Brain microvascular endothelial cell (primary cell): Measurements from ENCODE around the gene PNRC1.
"Not testable (repeated sequence)": the region's sequence is repeated elsewhere in the genome, so short reads cannot be mapped to it uniquely, and the experiment has no call there.

Experiments
- DNase-seq: peaks from one replicate; pipeline ENCODE4 v3.0.0-alpha.2; 2020
- H3K27ac ChIP-seq: fragments of 250-450 bp; sonication (Bioruptor Pico); 2 replicates; pipeline ENCODE4 v1.5.1; 2020; ENCODE audit warnings: mild to moderate bottlenecking, moderate library complexity
- H3K27me3 ChIP-seq: fragments of 250-450 bp; sonication (Bioruptor Pico); replicated peaks from 2 replicates; pipeline ENCODE4 v1.5.1; 2020; ENCODE audit warnings: mild to moderate bottlenecking
- H3K36me3 ChIP-seq: fragments of 250-450 bp; sonication (Bioruptor Pico); replicated peaks from 2 replicates; pipeline ENCODE4 v1.5.1; 2020; ENCODE audit warnings: mild to moderate bottlenecking
- H3K4me3 ChIP-seq: 2 replicates; pipeline ENCODE4 v1.5.1; 2011; ENCODE audit warnings: low read depth, mild to moderate bottlenecking, control low read depth, low read length, moderate library complexity
- in situ Hi-C: cut with HindIII; loops from 2 replicates; pipeline ENCODE4 v1.10.0; 2017; ENCODE audit warnings: low sequenced_read_pairs, low pct_ligation_motif_present
- TF ChIP-seq, protein P1 (sequence below): IDR thresholded peaks from 2 replicates; pipeline ENCODE4 v1.5.1; 2011; ENCODE audit warnings: low read depth, mild to moderate bottlenecking, moderate library complexity, low read length, control low read depth, inconsistent platforms; ENCODE audit errors: missing control alignments

Gene PNRC1

DNA sequence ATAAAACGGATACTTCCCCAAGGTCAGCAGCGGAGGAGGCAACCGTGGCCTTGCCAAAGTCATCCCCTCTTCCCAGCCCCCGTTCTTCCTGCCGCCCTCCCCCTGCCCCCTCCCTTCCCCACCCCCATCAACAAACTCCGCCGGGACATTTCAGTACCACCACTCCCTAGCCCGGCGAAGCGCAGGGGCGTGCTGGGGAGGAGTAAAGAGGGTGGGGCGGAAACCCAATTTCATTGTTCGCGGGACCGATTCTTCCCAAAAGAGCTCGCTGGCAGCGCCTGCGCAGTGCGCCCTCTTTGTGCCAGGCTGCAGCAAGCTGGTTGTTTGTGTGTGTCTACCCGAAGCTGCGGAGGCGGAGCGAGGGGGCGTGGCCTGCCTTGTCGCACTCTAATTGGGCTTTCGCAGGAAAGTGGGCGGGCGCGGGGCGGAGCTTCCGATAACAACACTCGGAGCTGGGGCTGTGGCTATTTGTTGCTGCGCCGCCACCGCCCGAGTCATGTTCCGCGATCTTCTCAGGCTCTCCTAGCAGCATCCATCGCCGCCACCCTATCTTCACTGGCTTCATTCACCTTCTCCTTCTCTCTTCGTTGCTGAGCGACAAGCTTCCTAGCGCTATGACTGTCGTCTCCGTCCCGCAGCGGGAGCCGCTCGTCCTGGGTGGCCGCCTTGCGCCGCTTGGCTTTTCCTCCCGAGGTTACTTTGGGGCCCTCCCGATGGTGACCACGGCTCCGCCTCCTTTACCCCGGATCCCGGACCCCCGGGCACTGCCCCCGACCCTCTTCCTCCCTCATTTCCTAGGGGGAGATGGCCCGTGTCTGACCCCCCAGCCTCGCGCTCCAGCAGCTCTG is at the start of gene PNRC1:
TSS of gene PNRC1 (plus strand) at position 471 of the 848 bp plus-strand sequence. CDS start at position 615, 144 bp downstream.
- H3K4me3 ChIP-seq, result peak within 1 kb of the TSS; percentile 78
- peaks cover 10% of the 10 kb centered on the region for H3K36me3 ChIP-seq
- in situ Hi-C loops, result no loop called here
- no peaks in the 10 kb centered on the region for H3K27me3 ChIP-seq
- DNase-seq, result peak; percentile 100
- TF ChIP-seq, protein P1, sequence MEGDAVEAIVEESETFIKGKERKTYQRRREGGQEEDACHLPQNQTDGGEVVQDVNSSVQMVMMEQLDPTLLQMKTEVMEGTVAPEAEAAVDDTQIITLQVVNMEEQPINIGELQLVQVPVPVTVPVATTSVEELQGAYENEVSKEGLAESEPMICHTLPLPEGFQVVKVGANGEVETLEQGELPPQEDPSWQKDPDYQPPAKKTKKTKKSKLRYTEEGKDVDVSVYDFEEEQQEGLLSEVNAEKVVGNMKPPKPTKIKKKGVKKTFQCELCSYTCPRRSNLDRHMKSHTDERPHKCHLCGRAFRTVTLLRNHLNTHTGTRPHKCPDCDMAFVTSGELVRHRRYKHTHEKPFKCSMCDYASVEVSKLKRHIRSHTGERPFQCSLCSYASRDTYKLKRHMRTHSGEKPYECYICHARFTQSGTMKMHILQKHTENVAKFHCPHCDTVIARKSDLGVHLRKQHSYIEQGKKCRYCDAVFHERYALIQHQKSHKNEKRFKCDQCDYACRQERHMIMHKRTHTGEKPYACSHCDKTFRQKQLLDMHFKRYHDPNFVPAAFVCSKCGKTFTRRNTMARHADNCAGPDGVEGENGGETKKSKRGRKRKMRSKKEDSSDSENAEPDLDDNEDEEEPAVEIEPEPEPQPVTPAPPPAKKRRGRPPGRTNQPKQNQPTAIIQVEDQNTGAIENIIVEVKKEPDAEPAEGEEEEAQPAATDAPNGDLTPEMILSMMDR, result no peak
- H3K27ac ChIP-seq, result peak within 1 kb of the TSS; percentile 95

DNA sequence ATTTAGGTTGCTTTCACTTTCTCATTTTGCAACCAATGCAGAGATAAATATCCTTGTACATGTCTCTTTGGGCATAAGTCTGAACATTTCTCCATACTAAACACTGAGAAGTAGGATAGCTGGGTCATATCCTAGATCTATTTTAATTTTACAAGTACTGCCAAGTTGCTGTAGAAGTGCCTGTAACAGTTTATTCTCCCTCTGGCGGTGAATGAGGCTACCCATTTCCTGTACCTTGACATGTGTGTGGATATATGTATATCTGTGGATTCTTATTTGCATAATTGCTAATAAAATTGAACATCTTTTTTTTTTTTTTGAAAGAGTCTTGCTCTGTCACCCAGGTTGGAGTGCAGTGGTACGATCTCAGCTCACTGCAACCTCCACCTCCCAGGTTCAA is 48.0 kb upstream of the PNRC1 start:
- no peaks in the 10 kb centered on the region for H3K27me3 ChIP-seq
- DNase-seq, result no peak
- no peaks in the 10 kb centered on the region for H3K36me3 ChIP-seq
- TF ChIP-seq, protein P1, result no peak
- in situ Hi-C loops, result no loop called here
- no peak overlapping the region for H3K4me3 ChIP-seq
- H3K27ac ChIP-seq, result no peak overlapping the region

DNA sequence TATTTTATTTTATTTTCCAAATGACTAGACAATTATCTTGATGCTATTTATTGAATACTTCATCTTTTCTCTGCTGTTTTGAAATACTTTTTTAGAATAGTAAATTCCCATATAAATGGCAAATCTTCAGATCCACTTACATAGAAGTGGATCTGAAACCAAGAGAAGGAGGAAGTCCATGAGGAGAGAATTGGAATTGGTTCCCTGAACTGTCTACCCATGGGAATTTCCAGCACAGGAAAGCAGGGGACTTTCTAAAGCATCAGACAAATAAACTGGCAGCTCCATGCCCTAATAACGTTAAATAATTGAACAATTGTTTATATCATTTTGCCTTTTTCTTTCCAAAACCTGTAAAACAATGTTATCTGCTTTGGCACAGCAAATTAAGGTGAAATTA is 47.1 kb upstream of the PNRC1 start:
- Histone ChIP-seq H3K4me3 (no peak overlapping the region), H3K27me3 (no peaks in the 10 kb centered on the region), H3K36me3 (no peaks in the 10 kb centered on the region), H3K27ac (no peak overlapping the region)
- TF ChIP-seq, protein P1, result no peak
- no peak for DNase-seq
- in situ Hi-C loops, result no loop called here

DNA sequence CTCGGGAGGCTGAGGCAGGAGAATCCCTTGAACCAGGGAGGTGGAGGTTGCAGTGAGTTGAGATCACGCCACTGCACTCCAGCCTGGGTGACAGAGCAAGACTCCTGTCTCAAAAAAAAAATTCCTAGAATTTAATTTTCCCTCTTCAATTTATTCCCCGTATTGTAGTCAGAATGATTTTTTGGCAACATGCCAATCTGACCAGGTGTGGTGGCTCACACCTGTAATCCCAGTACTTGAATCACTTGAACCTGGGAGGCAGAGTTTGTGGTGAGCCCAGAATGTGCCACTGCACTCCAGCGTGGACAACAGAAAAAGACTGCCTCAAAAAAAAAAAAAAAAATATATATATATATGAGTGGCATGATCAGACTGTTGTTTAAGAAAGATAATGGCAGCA is 46.4 kb upstream of the PNRC1 start:
- H3K27ac ChIP-seq, DNase-seq, H3K36me3 ChIP-seq, H3K4me3 ChIP-seq, in situ Hi-C loops, H3K27me3 ChIP-seq: not testable (repeated sequence)

DNA sequence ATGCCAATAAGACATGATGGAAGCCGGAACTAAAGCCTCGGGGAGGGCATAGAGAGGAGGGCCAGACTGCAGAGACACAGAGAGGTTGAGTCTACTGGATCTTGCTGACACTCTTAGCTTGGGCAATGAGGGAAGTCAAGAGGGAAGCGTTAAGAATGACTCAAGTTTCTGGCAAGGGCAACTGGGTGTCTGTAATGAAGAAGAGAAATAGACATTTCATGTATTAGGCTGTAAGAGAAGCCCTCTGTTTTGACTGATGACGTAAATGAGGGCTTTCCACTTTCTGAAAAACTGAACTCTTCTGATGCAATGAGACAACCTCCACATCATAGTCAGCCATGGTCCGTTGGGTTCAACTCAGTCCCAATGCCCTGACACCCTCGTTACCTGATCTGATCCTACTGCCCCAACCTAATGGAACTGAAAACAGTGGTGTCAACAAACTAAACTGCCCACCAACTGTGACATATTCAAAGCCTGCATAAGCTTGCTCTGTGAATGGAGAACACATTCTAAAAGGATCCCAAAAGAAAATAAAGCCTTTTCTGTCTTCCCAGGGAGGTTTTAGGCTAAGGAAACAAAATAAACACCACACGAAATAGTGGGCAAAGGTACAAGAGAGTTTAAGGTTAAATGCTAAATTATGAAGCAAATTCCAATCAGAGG is 45.8 kb upstream of the PNRC1 start:
- Histone ChIP-seq H3K36me3 (no peaks in the 10 kb centered on the region), H3K27ac (peak overlapping the region; percentile 38), H3K27me3 (no peaks in the 10 kb centered on the region), H3K4me3 (no peak overlapping the region)
- DNase-seq, result no peak
- TF ChIP-seq, protein P1, result no peak
- in situ Hi-C loops, result no loop called here

DNA sequence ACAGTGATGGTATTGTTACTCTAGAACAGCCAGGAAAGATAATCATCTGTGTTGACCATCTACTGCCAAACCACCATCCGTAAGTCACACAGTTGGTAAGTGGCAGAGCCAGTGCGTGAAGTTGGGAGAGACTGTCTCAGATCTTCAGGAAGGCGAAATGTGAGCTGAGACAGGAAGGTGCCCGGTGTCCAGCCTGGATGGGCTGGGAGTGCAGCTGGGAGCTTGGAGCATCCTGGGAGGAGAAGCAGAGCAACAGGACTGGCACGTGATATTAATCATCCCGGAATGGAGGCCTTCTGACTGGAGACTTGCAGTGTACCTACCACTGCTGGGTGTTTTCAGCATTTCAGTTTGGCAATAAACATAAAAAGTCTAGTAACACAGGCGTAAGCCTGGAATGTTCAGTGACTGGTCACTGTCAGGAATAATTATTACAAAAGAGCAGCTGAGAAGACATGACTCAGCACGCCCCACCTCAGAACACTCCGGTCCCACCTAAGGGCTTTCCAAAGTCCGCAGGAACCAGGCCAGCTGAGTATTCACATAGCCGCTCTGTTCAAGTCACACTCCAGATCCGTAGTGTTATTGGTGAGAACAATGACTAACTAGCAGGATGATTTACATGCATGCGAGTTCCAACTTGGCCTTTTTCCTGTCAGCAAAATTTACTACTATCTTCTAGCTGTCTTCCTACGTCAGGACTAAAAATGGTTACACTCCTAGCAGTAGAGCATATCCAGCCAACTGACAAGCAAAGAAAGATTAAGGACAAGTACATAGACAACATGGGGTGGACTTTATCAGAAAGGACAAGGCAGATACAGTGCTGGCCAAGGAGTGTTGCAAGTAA is 45.1 kb upstream of the PNRC1 start:
- TF ChIP-seq, protein P1, result no peak
- DNase-seq, result peak; percentile 64
- H3K4me3 ChIP-seq, result no peak overlapping the region

More for the DNA sequence above, 45.1 kb upstream of the PNRC1 start:
- Histone ChIP-seq H3K36me3 (no peaks in the 10 kb centered on the region), H3K27ac (peak overlapping the region; percentile 38), H3K27me3 (no peaks in the 10 kb centered on the region)
- in situ Hi-C loops, result no loop called here
